ENCODE results near the gene ERBB3.
A peak's percentile ranks its signal among the peaks of the same experiment; 100 is the strongest.
"Not testable (repeated sequence)": the region's sequence is repeated elsewhere in the genome, so short reads cannot be mapped to it uniquely, and the experiment has no call there.

Gene ERBB3

GRCh38 chr12:56040963-56041551 lies 38.9 kb upstream of the ERBB3 start:
- no peaks in the 10 kb centered on the region for H3K9me3 ChIP-seq (ENCODE audit: insufficient read depth, low read length, severe bottlenecking)
- peak overlapping the region; percentile 74 for H3K9ac ChIP-seq (ENCODE audit: low read depth, low read length)
- peak overlapping the region; percentile 93 for H3K4me2 ChIP-seq (ENCODE audit: insufficient read depth, low read length)
- H3K36me3 ChIP-seq (ENCODE audit: insufficient read depth, low read length) = peaks cover 34% of the 10 kb centered on the region
- DNase-seq (no peak), ATAC-seq (ENCODE audit: insufficient read depth, low read depth) (peak; percentile 1; the same call in 2 of the 3 replicates)
- peaks cover 31% of the 10 kb centered on the region for H3K79me2 ChIP-seq (ENCODE audit: insufficient read depth, low read length)
- TF ChIP-seq EZH2 (IDR thresholded peaks at IDR 0.05; ENCODE audit: borderline replicate concordance, low read depth, low read length, severe bottlenecking) = no peak
- no peak for TF ChIP-seq CTCF (IDR thresholded peaks at IDR 0.05; ENCODE audit: borderline replicate concordance, extremely low read depth, low read length, poor library complexity, severe bottlenecking)
- peaks cover 16% of the 10 kb centered on the region for H4K20me1 ChIP-seq (ENCODE audit: insufficient read depth, low read length)
- peak overlapping the region; percentile 38 to 76; a peak in 3 of 4 replicates for H3K4me3 ChIP-seq (ENCODE audit: low read depth in 1 of 2, low read length in 2 of 2)
- peaks cover 28% of the 10 kb centered on the region for H3K4me1 ChIP-seq (ENCODE audit: insufficient read depth, low read length)
- H3K27ac ChIP-seq (ENCODE audit: low read length) = peak overlapping the region; percentile 100
- peak overlapping the region; percentile 76 for H2AFZ ChIP-seq (ENCODE audit: low read depth, low read length)
- no peaks in the 10 kb centered on the region for H3K27me3 ChIP-seq (ENCODE audit: insufficient read depth, low read length, poor library complexity)

- H3K4me2 ChIP-seq (ENCODE audit: insufficient read depth, low read length) = peak within 1 kb of the TSS; percentile 93
- H3K79me2 ChIP-seq (ENCODE audit: insufficient read depth, low read length) = peaks cover 31% of the 10 kb centered on the region
- H3K27me3 ChIP-seq (ENCODE audit: insufficient read depth, low read length, poor library complexity) = no peaks in the 10 kb centered on the region
- H2AFZ ChIP-seq (ENCODE audit: low read depth, low read length) = peak within 1 kb of the TSS; percentile 99
- H3K4me1 ChIP-seq (ENCODE audit: insufficient read depth, low read length) = peaks cover 28% of the 10 kb centered on the region
- peak within 1 kb of the TSS; percentile 76 to 81 for H3K4me3 ChIP-seq (ENCODE audit: low read depth in 1 of 2, low read length in 2 of 2)
- DNase-seq = peak; percentile 98
- peak within 1 kb of the TSS; percentile 100 for H3K27ac ChIP-seq (ENCODE audit: low read length)
- peaks cover 16% of the 10 kb centered on the region for H4K20me1 ChIP-seq (ENCODE audit: insufficient read depth, low read length)
- H3K9me3 ChIP-seq (ENCODE audit: insufficient read depth, low read length, severe bottlenecking) = no peaks in the 10 kb centered on the region
- peak; percentile 73 for TF ChIP-seq CTCF (IDR thresholded peaks at IDR 0.05; ENCODE audit: borderline replicate concordance, extremely low read depth, low read length, poor library complexity, severe bottlenecking)
- no peak for TF ChIP-seq EZH2 (IDR thresholded peaks at IDR 0.05; ENCODE audit: borderline replicate concordance, low read depth, low read length, severe bottlenecking)
- ATAC-seq (ENCODE audit: insufficient read depth, low read depth) = peak; percentile 94
- H3K36me3 ChIP-seq (ENCODE audit: insufficient read depth, low read length) = peaks cover 34% of the 10 kb centered on the region
- H3K9ac ChIP-seq (ENCODE audit: low read depth, low read length) = peak within 1 kb of the TSS; percentile 74
These were observed 38.2 kb upstream of the ERBB3 start, which contains the start of gene RPS26 for GRCh38 chr12:56041552-56042429. Gene RPS26 (plus strand): TSS chr12:56041918. CDS start chr12:56042167, 249 bp downstream.

- DNase-seq = not testable (repeated sequence)
These were observed 37.5 kb upstream of the ERBB3 start for GRCh38 chr12:56042430-56042813.

GRCh38 chr12:56042843-56043242 lies 37.1 kb upstream of the ERBB3 start:
- peak overlapping the region; percentile 93 for H3K4me2 ChIP-seq (ENCODE audit: insufficient read depth, low read length)
- H3K4me1 ChIP-seq (ENCODE audit: insufficient read depth, low read length) = peaks cover 28% of the 10 kb centered on the region
- ATAC-seq (ENCODE audit: insufficient read depth, low read depth) (no peak), DNase-seq (no peak)
- no peak overlapping the region for H2AFZ ChIP-seq (ENCODE audit: low read depth, low read length)
- H4K20me1 ChIP-seq (ENCODE audit: insufficient read depth, low read length) = peaks cover 16% of the 10 kb centered on the region
- peaks cover 31% of the 10 kb centered on the region for H3K79me2 ChIP-seq (ENCODE audit: insufficient read depth, low read length)
- H3K9ac ChIP-seq (ENCODE audit: low read depth, low read length) = peak overlapping the region; percentile 74
- peaks cover 34% of the 10 kb centered on the region for H3K36me3 ChIP-seq (ENCODE audit: insufficient read depth, low read length)
- H3K27ac ChIP-seq (ENCODE audit: low read length) = peak overlapping the region; percentile 100
- no peaks in the 10 kb centered on the region for H3K27me3 ChIP-seq (ENCODE audit: insufficient read depth, low read length, poor library complexity)
- no peak for TF ChIP-seq EZH2 (IDR thresholded peaks at IDR 0.05; ENCODE audit: borderline replicate concordance, low read depth, low read length, severe bottlenecking)
- peak overlapping the region; percentile 76 to 81 for H3K4me3 ChIP-seq (ENCODE audit: low read depth in 1 of 2, low read length in 2 of 2)
- no peaks in the 10 kb centered on the region for H3K9me3 ChIP-seq (ENCODE audit: insufficient read depth, low read length, severe bottlenecking)

More at GRCh38 chr12:56042430-56042813, 37.5 kb upstream of the ERBB3 start:
- Histone ChIP-seq H4K20me1 (ENCODE audit: insufficient read depth, low read length) (peaks cover 16% of the 10 kb centered on the region), H3K4me1 (ENCODE audit: insufficient read depth, low read length) (peaks cover 28% of the 10 kb centered on the region), H2AFZ (ENCODE audit: low read depth, low read length) (peak overlapping the region; percentile 99), H3K4me3 (ENCODE audit: low read depth in 1 of 2, low read length in 2 of 2) (peak overlapping the region; percentile 76 to 81), H3K4me2 (ENCODE audit: insufficient read depth, low read length) (peak overlapping the region; percentile 93), H3K36me3 (ENCODE audit: insufficient read depth, low read length) (peaks cover 34% of the 10 kb centered on the region), H3K27ac (ENCODE audit: low read length) (peak overlapping the region; percentile 100), H3K79me2 (ENCODE audit: insufficient read depth, low read length) (peaks cover 31% of the 10 kb centered on the region), H3K9ac (ENCODE audit: low read depth, low read length) (peak overlapping the region; percentile 74)
- not testable (repeated sequence) for H3K9me3 ChIP-seq (ENCODE audit: insufficient read depth, low read length, severe bottlenecking); ATAC-seq (ENCODE audit: insufficient read depth, low read depth); H3K27me3 ChIP-seq (ENCODE audit: insufficient read depth, low read length, poor library complexity)
